ENCODE data around the gene AOC2. TPM values are rescaled to one million over a fixed set of nuclear protein-coding genes. Genes with fewer than 3 reads are reported as not detected.
A peak's percentile ranks its signal among the peaks of the same experiment; 100 is the strongest.

AOC2 gene
- total and polyA plus RNA-seq, 2 of the 13 experiments (the other 11 are each of a cell fraction or from before 2014, with no cell fraction given) = 1.2 to 3.3 TPM

- no peak for TF ChIP-seq ZNF142 (CRISPR knock-in tag; IDR thresholded peaks at IDR 0.05)
- TF ChIP-seq ZNF574 (CRISPR knock-in tag; IDR thresholded peaks at IDR 0.05) = no peak
- peak; percentile 82 for TF ChIP-seq HDAC2 (CRISPR knock-in tag; IDR thresholded peaks at IDR 0.05)
- no peak for TF ChIP-seq TBL1XR1 (IDR thresholded peaks at IDR 0.05; ENCODE audit: borderline replicate concordance, low read length, partially characterized antibody)
- no peak; the same call in 1 of the 2 replicates for TF ChIP-seq MTA1 (CRISPR knock-in tag; IDR thresholded peaks at IDR 0.05; ENCODE audit: borderline replicate concordance)
- 0 out of 2 replicates have a peak, but pooled peaks have one; percentile 15 for TF ChIP-seq ZNF563 (CRISPR knock-in tag; IDR thresholded peaks at IDR 0.05)
- TF ChIP-seq ZNF660 (CRISPR knock-in tag; IDR thresholded peaks at IDR 0.05; ENCODE audit: borderline replicate concordance, low read depth) = no peak
- TF ChIP-seq ZNF431 (CRISPR knock-in tag; IDR thresholded peaks at IDR 0.05; ENCODE audit: borderline replicate concordance, low read depth) = no peak
- no peak for TF ChIP-seq NFAT5 (CRISPR knock-in tag; IDR thresholded peaks at IDR 0.05)
- TF ChIP-seq ZEB1 (IDR thresholded peaks at IDR 0.05; ENCODE audit: insufficient replicate concordance, low read depth) = peak; percentile 96
- no peak for TF ChIP-seq ZBTB3 (CRISPR knock-in tag; IDR thresholded peaks at IDR 0.05; ENCODE audit: borderline replicate concordance, low read depth)
- TF ChIP-seq MYPOP (CRISPR knock-in tag; IDR thresholded peaks at IDR 0.05) = 0 out of 2 replicates have a peak, but pooled peaks have one; percentile 33
- no peak for TF ChIP-seq ZSCAN22 (CRISPR knock-in tag; IDR thresholded peaks at IDR 0.05)
- TF ChIP-seq NR1H2 (CRISPR knock-in tag; IDR thresholded peaks at IDR 0.05; ENCODE audit: borderline replicate concordance, low read depth) = peak; percentile 89; the same call in 1 of the 2 replicates
These were observed 21.3 kb downstream of the AOC2 start (continued) for GRCh38 chr17:42865638-42866094.

Measured in HepG2 (cell line).